Dermis blood vessel endothelial cell (primary cell): Measurements from ENCODE around the gene ATP13A4. TPM values are rescaled to one million over a fixed set of nuclear protein-coding genes. Genes with fewer than 3 reads are reported as not detected.
"Not testable (repeated sequence)": the region's sequence is repeated elsewhere in the genome, so short reads cannot be mapped to it uniquely, and the experiment has no call there.

ENCODE experiments used
- DNase-seq: peaks from one replicate; pipeline ENCODE4 v3.0.0; 2010
- total RNA-seq: library from RNA; depleted of rRNA; stranded (reverse); fragments of >200 nt; gene quantifications from 2 replicates; pipeline ENCODE4 v1.2.3, GENCODE V29; 2014

Gene ATP13A4
- total RNA-seq, 1 donor from 2014 or later, result not detected

GRCh38 chr3:193560091-193560490 is 5.4 kb upstream of the ATP13A4 start:
- no peak for DNase-seq

GRCh38 chr3:193559100-193559499 is 4.4 kb upstream of the ATP13A4 start:
- peak; percentile 4 for DNase-seq

- no peak for DNase-seq
Measured at GRCh38 chr3:193556841-193557240, 2.1 kb upstream of the ATP13A4 start.

GRCh38 chr3:193553586-193553985 is 1.1 kb downstream of the ATP13A4 start:
- no peak for DNase-seq

GRCh38 chr3:193552923-193553322 is 1.8 kb downstream of the ATP13A4 start:
- no peak for DNase-seq

GRCh38 chr3:193548406-193548805 is 6.3 kb downstream of the ATP13A4 start:
- no peak for DNase-seq

- DNase-seq, result no peak
Measured at GRCh38 chr3:193546129-193546528, 8.6 kb downstream of the ATP13A4 start.

GRCh38 chr3:193545304-193545703 is 9.4 kb downstream of the ATP13A4 start:
- no peak for DNase-seq

GRCh38 chr3:193544289-193544688 is 10.4 kb downstream of the ATP13A4 start:
- DNase-seq, result no peak

- no peak for DNase-seq
Measured at GRCh38 chr3:193530231-193531165, 24.2 kb downstream of the ATP13A4 start.

GRCh38 chr3:193526085-193526484 is 28.6 kb downstream of the ATP13A4 start:
- not testable (repeated sequence) for DNase-seq

- DNase-seq, result no peak
Measured at GRCh38 chr3:193522473-193522872, 32.2 kb downstream of the ATP13A4 start.

GRCh38 chr3:193520738-193521137 is 34.0 kb downstream of the ATP13A4 start:
- no peak for DNase-seq

GRCh38 chr3:193515966-193516365 is 38.7 kb downstream of the ATP13A4 start:
- DNase-seq, result no peak

- DNase-seq, result no peak
Measured at GRCh38 chr3:193510154-193510553, 44.5 kb downstream of the ATP13A4 start.

- no peak for DNase-seq
Measured at GRCh38 chr3:193509103-193509965, 45.4 kb downstream of the ATP13A4 start.

GRCh38 chr3:193508108-193508507 is 46.6 kb downstream of the ATP13A4 start:
- no peak for DNase-seq

GRCh38 chr3:193507566-193507965 is 47.1 kb downstream of the ATP13A4 start:
- no peak for DNase-seq

GRCh38 chr3:193506921-193507320 is 47.8 kb downstream of the ATP13A4 start:
- DNase-seq, result no peak

GRCh38 chr3:193502871-193503270 is 51.8 kb downstream of the ATP13A4 start:
- DNase-seq, result no peak

GRCh38 chr3:193499801-193500485 is 54.8 kb downstream of the ATP13A4 start:
- DNase-seq, result no peak

- DNase-seq, result no peak
Measured at GRCh38 chr3:193499136-193499770, 55.4 kb downstream of the ATP13A4 start.
